ENCODE data around the gene PAPSS2.

DNA sequence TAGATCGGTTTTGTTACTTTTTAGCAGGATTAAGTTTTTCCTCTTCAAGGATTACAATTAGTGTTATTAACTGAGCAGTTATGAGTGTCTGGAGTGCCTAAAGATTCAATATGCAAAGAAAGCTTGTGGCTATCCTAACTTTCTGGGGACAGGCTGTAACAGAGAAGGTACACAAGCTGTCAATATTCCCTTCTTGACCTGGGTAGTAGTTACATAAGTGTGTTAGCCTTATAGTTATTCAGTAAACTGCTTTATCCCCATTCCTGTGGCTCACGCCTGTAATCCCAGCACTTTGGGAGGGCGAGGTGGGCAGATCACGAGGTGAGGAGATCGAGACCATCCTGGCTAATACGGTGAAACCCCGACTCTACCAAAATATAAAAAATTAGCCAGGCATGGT is 126.7 kb downstream of the PAPSS2 start:
- TF ChIP-seq, protein P1, sequence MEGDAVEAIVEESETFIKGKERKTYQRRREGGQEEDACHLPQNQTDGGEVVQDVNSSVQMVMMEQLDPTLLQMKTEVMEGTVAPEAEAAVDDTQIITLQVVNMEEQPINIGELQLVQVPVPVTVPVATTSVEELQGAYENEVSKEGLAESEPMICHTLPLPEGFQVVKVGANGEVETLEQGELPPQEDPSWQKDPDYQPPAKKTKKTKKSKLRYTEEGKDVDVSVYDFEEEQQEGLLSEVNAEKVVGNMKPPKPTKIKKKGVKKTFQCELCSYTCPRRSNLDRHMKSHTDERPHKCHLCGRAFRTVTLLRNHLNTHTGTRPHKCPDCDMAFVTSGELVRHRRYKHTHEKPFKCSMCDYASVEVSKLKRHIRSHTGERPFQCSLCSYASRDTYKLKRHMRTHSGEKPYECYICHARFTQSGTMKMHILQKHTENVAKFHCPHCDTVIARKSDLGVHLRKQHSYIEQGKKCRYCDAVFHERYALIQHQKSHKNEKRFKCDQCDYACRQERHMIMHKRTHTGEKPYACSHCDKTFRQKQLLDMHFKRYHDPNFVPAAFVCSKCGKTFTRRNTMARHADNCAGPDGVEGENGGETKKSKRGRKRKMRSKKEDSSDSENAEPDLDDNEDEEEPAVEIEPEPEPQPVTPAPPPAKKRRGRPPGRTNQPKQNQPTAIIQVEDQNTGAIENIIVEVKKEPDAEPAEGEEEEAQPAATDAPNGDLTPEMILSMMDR (conservative IDR thresholded peaks at IDR 0.05 in 1 of 2, IDR thresholded peaks at IDR 0.05 in 1 of 2; ENCODE audit: low read depth in 1 of 2, low read length in 2 of 2) = no peak
- TF ChIP-seq EZH2 (IDR thresholded peaks at IDR 0.05; ENCODE audit: low read length, missing control alignments) = no peak
